Gastroesophageal sphincter (tissue), 4 donors: ENCODE data around the gene LBX1. TPM values are rescaled to one million over a fixed set of nuclear protein-coding genes. Genes with fewer than 3 reads are reported as not detected.
A peak's percentile ranks its signal among the peaks of the same experiment; 100 is the strongest.

ENCODE experiments used
- ATAC-seq: fragments of 150-250 bp; one replicate; pipeline ENCODE4 v1.9.1; 2016; ENCODE audit warnings: mild to moderate bottlenecking, moderate library complexity
- H3K27ac ChIP-seq, 4 donors: fragments of 200-600 bp; sonication (generic) in 3 of 4; 1 replicate in 3 of 4; 2 replicates in 1 of 4; pipeline ENCODE4 v1.5.1; 2016 to 2019
- H3K27me3 ChIP-seq: fragments of 200-600 bp; sonication (generic); one replicate; pipeline ENCODE4 v1.5.1; 2019
- H3K36me3 ChIP-seq, 2 donors: fragments of 200-600 bp; sonication (generic); one replicate each; pipeline ENCODE4 v1.5.1; 2019; ENCODE audit warnings: control low read depth in 1 of 2
- H3K4me1 ChIP-seq, 3 donors: fragments of 200-600 bp; sonication (generic); 1 replicate in 2 of 3; 2 replicates in 1 of 3; pipeline ENCODE4 v1.5.1; 2016 to 2019; ENCODE audit warnings: control low read depth in 2 of 3
- H3K4me3 ChIP-seq, 2 donors: fragments of 200-600 bp; sonication (generic); one replicate each; pipeline ENCODE4 v1.5.1; 2019; ENCODE audit warnings: mild to moderate bottlenecking in 1 of 2, moderate library complexity in 1 of 2
- H3K9me3 ChIP-seq, 3 donors: fragments of 200-600 bp; sonication (generic); one replicate each; pipeline ENCODE4 v1.5.1; 2017 to 2019; ENCODE audit warnings: control low read depth in 2 of 3
- EP300 ChIP-seq: sonication (generic); formaldehyde crosslinking; IDR thresholded peaks from one replicate; pipeline ENCODE4 v1.6.1; 2017; ENCODE audit warnings: antibody characterized with exemption, mild to moderate bottlenecking
- POLR2A ChIP-seq, 2 donors: fragments of 450-650 bp; IDR thresholded peaks; one replicate each; pipeline ENCODE4 v1.6.1; 2017; ENCODE audit warnings: antibody characterized with exemption in 2 of 2, mild to moderate bottlenecking in 2 of 2, moderate library complexity in 1 of 2
- POLR2AphosphoS5 ChIP-seq: sonication (generic); formaldehyde crosslinking; IDR thresholded peaks from one replicate; pipeline ENCODE4 v1.6.1; 2017; ENCODE audit warnings: antibody characterized with exemption
- WGBS, 2 donors: methylation state at CpG; one replicate each; pipeline ENCODE4 v1.1.5; 2018; ENCODE audit warnings: low coverage in 1 of 2; 5-methylcytosine and 5-hydroxymethylcytosine counted together
- total RNA-seq, 4 donors: library from RNA; depleted of rRNA; stranded (reverse); fragments of >200 nt; gene quantifications; one replicate each; pipeline ENCODE4 v1.1.0, GENCODE V29; 2016
- TF ChIP-seq, protein P1 (sequence below), 4 experiments: fragments of 200-600 bp in 2 of 4; fragments of 450-650 bp in 2 of 4; sonication (generic) in 1 of 4; IDR thresholded peaks; one replicate each; pipeline ENCODE4 v1.5.1; 2017 to 2019; ENCODE audit warnings: antibody characterized with exemption in 4 of 4, mild to moderate bottlenecking in 2 of 4, moderate library complexity in 2 of 4

LBX1 gene
- total RNA-seq, 4 donors from 2014 or later = not detected

GRCh38 chr10:101246639-101247038, 17.4 kb upstream of the LBX1 start:
- Histone ChIP-seq H3K4me3 (no peak overlapping the region), H3K4me1 (peaks cover 0 to 6% (median 0%) of the 10 kb centered on the region in 3 donors), H3K9me3 (no peaks in the 10 kb centered on the region), H3K36me3 (no peaks in the 10 kb centered on the region), H3K27ac (no peak overlapping the region), H3K27me3 (peaks cover 56% of the 10 kb centered on the region)
- ATAC-seq = no peak
- TF ChIP-seq, protein P1, sequence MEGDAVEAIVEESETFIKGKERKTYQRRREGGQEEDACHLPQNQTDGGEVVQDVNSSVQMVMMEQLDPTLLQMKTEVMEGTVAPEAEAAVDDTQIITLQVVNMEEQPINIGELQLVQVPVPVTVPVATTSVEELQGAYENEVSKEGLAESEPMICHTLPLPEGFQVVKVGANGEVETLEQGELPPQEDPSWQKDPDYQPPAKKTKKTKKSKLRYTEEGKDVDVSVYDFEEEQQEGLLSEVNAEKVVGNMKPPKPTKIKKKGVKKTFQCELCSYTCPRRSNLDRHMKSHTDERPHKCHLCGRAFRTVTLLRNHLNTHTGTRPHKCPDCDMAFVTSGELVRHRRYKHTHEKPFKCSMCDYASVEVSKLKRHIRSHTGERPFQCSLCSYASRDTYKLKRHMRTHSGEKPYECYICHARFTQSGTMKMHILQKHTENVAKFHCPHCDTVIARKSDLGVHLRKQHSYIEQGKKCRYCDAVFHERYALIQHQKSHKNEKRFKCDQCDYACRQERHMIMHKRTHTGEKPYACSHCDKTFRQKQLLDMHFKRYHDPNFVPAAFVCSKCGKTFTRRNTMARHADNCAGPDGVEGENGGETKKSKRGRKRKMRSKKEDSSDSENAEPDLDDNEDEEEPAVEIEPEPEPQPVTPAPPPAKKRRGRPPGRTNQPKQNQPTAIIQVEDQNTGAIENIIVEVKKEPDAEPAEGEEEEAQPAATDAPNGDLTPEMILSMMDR (IDR thresholded peaks at IDR 0.05) = no peak
- no peak for TF ChIP-seq POLR2AphosphoS5
- TF ChIP-seq EP300 = no peak
- TF ChIP-seq POLR2A (IDR thresholded peaks at IDR 0.05) = no peak
- WGBS, 2 donors = 58 to 88% methylated on average over 2 of the region's 2 CpGs

DNA sequence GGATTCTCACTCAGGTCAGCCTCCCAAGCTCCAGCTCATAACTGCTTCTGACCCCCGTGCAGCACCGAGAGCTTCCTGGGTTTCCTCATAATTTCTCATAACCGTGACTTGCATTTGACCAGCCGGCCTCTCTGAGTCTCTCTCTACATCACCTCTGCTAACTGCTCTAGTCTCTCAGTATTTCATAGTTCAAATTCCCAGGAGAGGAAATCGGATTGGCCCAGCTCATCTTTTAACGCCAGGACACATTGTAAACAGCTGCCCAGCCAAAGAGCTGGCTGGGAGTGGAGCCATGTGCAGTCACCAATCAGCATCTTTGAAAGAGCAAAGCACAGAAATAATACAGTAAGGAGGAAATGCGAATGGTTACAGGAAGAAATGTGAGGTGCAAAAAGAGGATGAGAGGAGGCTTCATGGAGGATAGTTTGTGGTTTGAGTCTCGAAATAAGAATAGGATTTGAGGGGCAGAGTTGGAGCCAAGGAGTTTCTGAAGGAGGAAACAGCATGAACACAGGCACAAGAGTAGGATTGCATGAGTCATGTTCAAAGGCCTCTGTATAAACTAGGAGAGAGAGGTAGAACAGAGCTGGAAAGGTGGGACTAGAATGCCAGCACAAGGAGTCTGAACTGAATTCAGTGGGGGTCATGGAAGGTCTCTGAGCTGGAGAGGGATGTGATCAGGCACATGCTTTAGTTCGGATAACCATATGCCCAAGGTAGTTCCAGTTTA, 15.2 kb upstream of the LBX1 start:
- no peaks in the 10 kb centered on the region for H3K9me3 ChIP-seq
- 42 to 56% methylated on average over 5 to 6 of the region's 9 CpGs for WGBS, 2 donors
- no peak for ATAC-seq
- H3K27me3 ChIP-seq = peaks cover 50% of the 10 kb centered on the region
- H3K27ac ChIP-seq = no peak overlapping the region
- no peaks in the 10 kb centered on the region for H3K36me3 ChIP-seq
- no peak overlapping the region for H3K4me3 ChIP-seq
- TF ChIP-seq, protein P1 (IDR thresholded peaks at IDR 0.05) = no peak
- no peak for TF ChIP-seq POLR2A (IDR thresholded peaks at IDR 0.05)
- TF ChIP-seq EP300 = no peak
- TF ChIP-seq POLR2AphosphoS5 = no peak
- peaks cover 0 to 6% (median 0%) of the 10 kb centered on the region in 3 donors for H3K4me1 ChIP-seq

DNA sequence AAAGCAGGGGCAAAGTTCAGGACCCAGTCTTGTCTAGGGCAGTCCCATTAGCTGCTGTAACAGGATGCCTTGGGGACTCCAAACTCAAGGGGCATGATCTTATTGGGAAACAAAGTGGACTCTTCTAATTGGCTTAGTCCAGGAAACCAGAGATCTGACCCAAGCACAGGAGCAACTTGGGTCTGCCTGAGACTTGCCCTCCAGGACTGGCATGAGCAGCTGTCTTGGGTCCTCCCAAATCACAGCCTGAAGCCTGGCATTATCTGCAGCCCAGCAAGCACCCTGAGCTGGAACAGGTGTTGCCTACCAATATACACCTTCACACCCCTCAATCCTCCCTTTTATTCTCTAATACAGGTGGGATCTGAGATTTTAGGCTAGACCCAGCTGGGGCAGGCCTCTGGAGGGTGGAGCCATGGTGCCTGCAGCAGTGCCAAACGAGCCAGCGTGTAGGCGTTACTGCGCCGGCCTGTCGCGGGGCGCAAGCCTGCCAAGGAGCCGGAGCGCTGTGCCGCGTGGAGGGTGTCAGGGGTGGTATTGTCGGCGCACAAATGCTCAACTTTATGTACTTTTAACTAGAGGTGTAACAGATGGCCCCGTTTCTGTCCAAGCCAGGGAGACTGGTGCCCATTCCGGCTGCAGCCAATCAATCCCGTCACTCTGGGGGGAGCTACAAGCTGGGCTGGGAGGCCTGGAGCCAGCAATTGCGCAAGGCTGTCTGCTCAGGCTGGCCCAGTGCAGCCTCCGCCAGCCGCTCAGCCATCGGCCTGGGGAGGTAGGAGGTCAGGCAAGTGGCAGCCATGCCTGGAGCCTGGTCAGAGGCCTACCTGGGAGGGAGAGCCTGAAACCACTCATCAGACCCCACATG, 12.8 kb upstream of the LBX1 start:
- Histone ChIP-seq H3K27me3 (peaks cover 57% of the 10 kb centered on the region), H3K27ac (no peak overlapping the region), H3K4me3 (no peak overlapping the region), H3K9me3 (peaks cover 0 to 3% (median 0%) of the 10 kb centered on the region in 3 donors), H3K4me1 (peaks cover 0 to 11% (median 0%) of the 10 kb centered on the region in 3 donors), H3K36me3 (no peaks in the 10 kb centered on the region)
- TF ChIP-seq, protein P1 (IDR thresholded peaks at IDR 0.05) = no peak
- TF ChIP-seq POLR2A (IDR thresholded peaks at IDR 0.05) (no peak), EP300 (no peak), POLR2AphosphoS5 (no peak)
- WGBS, 2 donors = 100% methylated on average over 10 of the region's 21 CpGs; no CpG with 5 or more reads in 1 of the 2 donors
- ATAC-seq = no peak

GRCh38 chr10:101238732-101239105, 9.5 kb upstream of the LBX1 start:
- Histone ChIP-seq H3K36me3 (no peaks in the 10 kb centered on the region), H3K9me3 (peaks cover 0 to 10% (median 0%) of the 10 kb centered on the region in 3 donors), H3K27me3 (peaks cover 77% of the 10 kb centered on the region), H3K27ac (no peak overlapping the region), H3K4me1 (peaks cover 0 to 20% (median 6%) of the 10 kb centered on the region in 3 donors), H3K4me3 (no peak overlapping the region)
- ATAC-seq = no peak
- TF ChIP-seq, protein P1 (IDR thresholded peaks at IDR 0.05) = peak in 2 of 4 experiments; percentile 23 to 41
- TF ChIP-seq POLR2A (IDR thresholded peaks at IDR 0.05) = no peak
- 0 to 25% methylated on average over 2 to 4 of the region's 24 CpGs for WGBS, 2 donors
